ENCODE measurements around the gene PCGF3.

The PCGF3 gene

DNA sequence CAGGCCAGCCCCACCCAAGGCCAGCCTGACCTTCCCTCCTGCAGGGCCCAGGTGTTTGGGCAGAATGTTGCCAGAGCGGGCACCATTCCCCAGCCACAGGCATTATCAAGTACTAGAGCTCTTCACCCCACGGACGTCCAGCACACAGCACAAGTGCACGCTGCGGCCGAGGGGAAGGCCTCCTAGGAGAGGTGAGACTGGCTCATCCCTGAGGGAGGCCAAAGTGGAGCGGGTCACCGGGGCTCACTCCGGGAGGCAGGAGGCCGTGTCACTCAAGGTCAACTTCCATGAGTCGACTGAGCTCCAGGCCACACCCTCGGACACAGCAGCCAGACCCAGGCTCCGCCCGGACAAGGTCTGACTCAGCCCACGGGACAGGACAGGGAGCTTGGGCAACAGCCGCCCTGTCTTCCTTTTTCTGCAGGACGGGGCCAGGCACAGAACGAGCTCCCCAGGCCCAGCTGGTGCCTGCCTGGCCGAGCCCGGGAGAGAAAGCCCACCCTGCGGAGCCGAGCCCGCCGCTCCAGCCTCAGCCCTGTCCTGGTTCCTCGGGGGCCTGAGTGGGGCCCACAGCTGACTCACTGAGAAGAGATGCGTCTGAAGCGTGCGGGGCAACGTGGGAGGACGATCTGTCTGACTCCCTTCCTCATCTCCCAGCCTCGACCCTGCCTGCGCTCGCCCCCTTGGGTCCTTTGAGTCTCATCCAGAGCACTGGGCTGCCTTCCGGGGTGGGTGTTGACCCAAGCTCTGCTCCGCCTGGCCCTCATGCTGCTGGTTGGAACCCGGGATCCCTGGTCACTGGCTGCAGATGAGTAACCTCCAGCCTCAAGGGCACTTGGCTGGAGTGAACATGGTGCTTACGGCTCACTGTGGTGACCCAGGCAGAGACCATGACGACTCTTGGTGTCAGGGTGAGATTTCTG is 18.3 kb upstream of the PCGF3 start:
- TF ChIP-seq, protein P1, sequence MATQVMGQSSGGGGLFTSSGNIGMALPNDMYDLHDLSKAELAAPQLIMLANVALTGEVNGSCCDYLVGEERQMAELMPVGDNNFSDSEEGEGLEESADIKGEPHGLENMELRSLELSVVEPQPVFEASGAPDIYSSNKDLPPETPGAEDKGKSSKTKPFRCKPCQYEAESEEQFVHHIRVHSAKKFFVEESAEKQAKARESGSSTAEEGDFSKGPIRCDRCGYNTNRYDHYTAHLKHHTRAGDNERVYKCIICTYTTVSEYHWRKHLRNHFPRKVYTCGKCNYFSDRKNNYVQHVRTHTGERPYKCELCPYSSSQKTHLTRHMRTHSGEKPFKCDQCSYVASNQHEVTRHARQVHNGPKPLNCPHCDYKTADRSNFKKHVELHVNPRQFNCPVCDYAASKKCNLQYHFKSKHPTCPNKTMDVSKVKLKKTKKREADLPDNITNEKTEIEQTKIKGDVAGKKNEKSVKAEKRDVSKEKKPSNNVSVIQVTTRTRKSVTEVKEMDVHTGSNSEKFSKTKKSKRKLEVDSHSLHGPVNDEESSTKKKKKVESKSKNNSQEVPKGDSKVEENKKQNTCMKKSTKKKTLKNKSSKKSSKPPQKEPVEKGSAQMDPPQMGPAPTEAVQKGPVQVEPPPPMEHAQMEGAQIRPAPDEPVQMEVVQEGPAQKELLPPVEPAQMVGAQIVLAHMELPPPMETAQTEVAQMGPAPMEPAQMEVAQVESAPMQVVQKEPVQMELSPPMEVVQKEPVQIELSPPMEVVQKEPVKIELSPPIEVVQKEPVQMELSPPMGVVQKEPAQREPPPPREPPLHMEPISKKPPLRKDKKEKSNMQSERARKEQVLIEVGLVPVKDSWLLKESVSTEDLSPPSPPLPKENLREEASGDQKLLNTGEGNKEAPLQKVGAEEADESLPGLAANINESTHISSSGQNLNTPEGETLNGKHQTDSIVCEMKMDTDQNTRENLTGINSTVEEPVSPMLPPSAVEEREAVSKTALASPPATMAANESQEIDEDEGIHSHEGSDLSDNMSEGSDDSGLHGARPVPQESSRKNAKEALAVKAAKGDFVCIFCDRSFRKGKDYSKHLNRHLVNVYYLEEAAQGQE (IDR thresholded peaks at IDR 0.05; ENCODE audit: insufficient read depth in 1 of 2, low read depth in 2 of 2, low read length in 2 of 2): no peak
- TF ChIP-seq POLR2AphosphoS5 (IDR thresholded peaks at IDR 0.05; ENCODE audit: low read depth, low read length) (peak; percentile 73), FOXP2 (optimal IDR thresholded peaks at IDR 0.05; ENCODE audit: borderline replicate concordance, extremely low read depth, extremely low read length, insufficient read depth) (no peak), TAF1 (IDR thresholded peaks at IDR 0.05; ENCODE audit: borderline replicate concordance, insufficient read depth, low read length) (no peak; the same call in 1 of the 2 replicates), SIN3A (IDR thresholded peaks at IDR 0.05; ENCODE audit: borderline replicate concordance, insufficient read depth, low read length) (no peak)

DNA sequence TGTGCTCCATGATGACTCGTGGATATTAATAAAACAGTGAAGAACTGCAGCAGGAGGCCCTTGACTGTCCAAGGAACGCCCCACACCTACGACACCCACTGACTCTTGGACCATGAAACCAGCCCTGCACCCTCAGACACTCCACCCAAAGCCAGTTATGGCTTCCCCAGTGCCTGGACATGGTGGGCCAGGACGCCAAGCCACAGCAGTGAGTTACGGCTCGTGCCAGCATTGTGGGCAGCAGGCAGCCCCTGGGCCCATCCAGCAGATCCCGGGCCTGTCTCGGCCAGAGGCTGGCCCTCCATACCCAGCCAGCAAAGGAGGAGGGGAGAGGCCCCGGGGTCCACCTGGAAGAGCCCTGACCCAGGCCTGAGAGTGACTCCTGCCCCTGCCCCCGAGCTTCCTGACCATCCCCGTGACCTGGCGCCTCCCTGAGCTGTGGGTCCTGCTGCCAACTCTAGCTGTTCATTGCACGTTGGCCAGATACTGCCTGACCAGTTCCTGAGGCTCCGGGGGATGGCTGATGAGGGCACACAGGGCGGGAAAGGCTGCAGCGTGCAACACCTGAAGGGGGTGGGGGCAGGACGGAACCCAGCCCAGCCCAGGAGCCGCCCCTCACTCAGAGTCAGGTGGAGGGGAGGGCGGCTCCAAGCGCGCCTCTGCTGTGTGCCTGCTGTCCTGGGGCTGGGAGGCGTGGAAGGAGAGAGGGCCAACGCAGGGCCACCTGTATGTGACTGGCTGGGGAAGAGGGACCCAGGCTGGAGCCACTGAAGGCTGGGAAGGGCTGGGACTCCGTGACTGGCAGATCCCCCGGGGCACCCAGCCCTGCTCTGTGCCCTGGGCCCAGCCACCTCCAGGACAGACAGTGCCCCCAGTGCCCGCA is 17.4 kb upstream of the PCGF3 start:
- TF ChIP-seq POLR2AphosphoS5 (IDR thresholded peaks at IDR 0.05; ENCODE audit: low read depth, low read length) (no peak), SIN3A (IDR thresholded peaks at IDR 0.05; ENCODE audit: borderline replicate concordance, insufficient read depth, low read length) (no peak), FOXP2 (optimal IDR thresholded peaks at IDR 0.05; ENCODE audit: borderline replicate concordance, extremely low read depth, extremely low read length, insufficient read depth) (no peak), TAF1 (IDR thresholded peaks at IDR 0.05; ENCODE audit: borderline replicate concordance, insufficient read depth, low read length) (no peak)
- TF ChIP-seq, protein P1 (IDR thresholded peaks at IDR 0.05; ENCODE audit: insufficient read depth in 1 of 2, low read depth in 2 of 2, low read length in 2 of 2): no peak

DNA sequence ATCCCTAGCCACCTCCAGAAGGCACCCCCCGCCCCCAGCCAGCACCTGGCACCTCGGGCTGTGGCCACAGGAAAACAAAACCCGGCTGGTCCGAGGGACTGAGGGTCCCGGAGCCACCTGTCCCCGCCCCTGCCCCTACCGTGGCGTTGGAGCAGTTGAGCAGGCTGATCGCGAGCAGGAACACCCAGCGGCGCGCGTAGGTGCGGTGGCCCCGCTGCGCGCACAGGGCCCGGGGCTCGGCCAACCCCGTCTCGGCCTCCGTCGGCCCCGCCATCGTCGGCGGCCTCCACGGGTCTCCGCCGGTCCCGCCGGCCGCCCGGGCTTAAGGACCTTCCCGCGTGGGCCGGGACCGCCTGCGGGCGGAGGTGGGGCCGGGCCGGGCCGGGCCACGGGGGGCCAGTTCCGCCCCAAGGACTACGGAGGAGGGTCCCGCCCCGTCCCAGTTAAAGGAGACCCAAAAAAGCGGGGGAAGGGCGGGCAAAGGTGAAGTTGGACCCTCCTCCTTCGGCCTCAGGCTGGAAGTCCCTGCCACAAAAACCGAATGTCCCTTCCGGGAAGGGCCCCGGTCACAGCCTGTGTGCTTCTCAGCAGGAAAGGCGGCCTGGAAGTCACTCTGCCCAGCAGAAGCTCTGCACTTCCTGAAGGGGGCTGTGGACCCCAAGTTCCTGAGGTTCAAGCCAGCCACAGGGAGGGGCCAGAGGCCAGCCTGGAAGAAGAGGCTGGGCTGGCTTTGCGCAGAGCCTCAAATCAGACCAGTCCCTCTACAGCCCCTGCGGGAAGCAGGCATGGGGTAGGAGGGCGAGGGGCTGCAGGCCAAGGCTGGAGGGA is 16.6 kb upstream of the PCGF3 start, which contains the start of gene SLC49A3:
Gene SLC49A3, minus strand, starts transcription at position 298 of the 828 bp plus-strand sequence. Its CDS starts 24 bp downstream, at position 274.
- no peak for TF ChIP-seq SIN3A (IDR thresholded peaks at IDR 0.05; ENCODE audit: borderline replicate concordance, insufficient read depth, low read length)
- no peak for TF ChIP-seq FOXP2 (optimal IDR thresholded peaks at IDR 0.05; ENCODE audit: borderline replicate concordance, extremely low read depth, extremely low read length, insufficient read depth)
- TF ChIP-seq, protein P1 (IDR thresholded peaks at IDR 0.05; ENCODE audit: insufficient read depth in 1 of 2, low read depth in 2 of 2, low read length in 2 of 2): no peak
- no peak for TF ChIP-seq TAF1 (IDR thresholded peaks at IDR 0.05; ENCODE audit: borderline replicate concordance, insufficient read depth, low read length)
- no peak for TF ChIP-seq POLR2AphosphoS5 (IDR thresholded peaks at IDR 0.05; ENCODE audit: low read depth, low read length)

DNA sequence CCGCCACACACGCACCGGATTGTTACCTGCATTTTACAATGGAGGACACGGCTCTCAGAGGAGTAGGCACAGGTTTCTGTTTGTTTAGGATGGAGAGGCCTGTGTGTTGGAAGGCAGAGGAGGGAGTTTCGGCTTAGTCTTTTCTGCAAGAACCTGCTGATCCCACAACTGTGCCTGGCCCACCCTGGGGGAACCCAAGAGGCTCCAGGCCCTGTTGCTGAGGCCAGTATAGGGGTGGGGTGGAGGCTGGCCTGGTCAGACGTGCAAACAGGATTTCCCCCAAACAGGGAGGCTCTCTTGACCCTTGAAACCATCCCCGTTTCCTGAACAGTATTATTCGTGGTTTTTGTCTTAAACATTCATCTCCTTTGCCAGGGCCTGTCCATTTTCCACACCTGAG is 15.9 kb upstream of the PCGF3 start:
- TF ChIP-seq POLR2AphosphoS5 (IDR thresholded peaks at IDR 0.05; ENCODE audit: low read depth, low read length): no peak
- TF ChIP-seq, protein P1 (IDR thresholded peaks at IDR 0.05; ENCODE audit: insufficient read depth in 1 of 2, low read depth in 2 of 2, low read length in 2 of 2): no peak
- TF ChIP-seq FOXP2 (optimal IDR thresholded peaks at IDR 0.05; ENCODE audit: borderline replicate concordance, extremely low read depth, extremely low read length, insufficient read depth): no peak
- no peak for TF ChIP-seq TAF1 (IDR thresholded peaks at IDR 0.05; ENCODE audit: borderline replicate concordance, insufficient read depth, low read length)
- TF ChIP-seq SIN3A (IDR thresholded peaks at IDR 0.05; ENCODE audit: borderline replicate concordance, insufficient read depth, low read length): no peak
